Ramos (cell line): Measurements from ENCODE around the gene SLC25A19.
"Not testable (repeated sequence)": the region's sequence is repeated elsewhere in the genome, so short reads cannot be mapped to it uniquely, and the experiment has no call there.

ENCODE experiments used
- in situ Hi-C: fragments of 300-500 bp; cut with MboI; formaldehyde crosslinking; loops from one replicate; pipeline ENCODE4 v1.14.3; 2022; ENCODE audit warnings: low sequenced_read_pairs; ENCODE audit not compliant: unreplicated experiment

The SLC25A19 gene

DNA sequence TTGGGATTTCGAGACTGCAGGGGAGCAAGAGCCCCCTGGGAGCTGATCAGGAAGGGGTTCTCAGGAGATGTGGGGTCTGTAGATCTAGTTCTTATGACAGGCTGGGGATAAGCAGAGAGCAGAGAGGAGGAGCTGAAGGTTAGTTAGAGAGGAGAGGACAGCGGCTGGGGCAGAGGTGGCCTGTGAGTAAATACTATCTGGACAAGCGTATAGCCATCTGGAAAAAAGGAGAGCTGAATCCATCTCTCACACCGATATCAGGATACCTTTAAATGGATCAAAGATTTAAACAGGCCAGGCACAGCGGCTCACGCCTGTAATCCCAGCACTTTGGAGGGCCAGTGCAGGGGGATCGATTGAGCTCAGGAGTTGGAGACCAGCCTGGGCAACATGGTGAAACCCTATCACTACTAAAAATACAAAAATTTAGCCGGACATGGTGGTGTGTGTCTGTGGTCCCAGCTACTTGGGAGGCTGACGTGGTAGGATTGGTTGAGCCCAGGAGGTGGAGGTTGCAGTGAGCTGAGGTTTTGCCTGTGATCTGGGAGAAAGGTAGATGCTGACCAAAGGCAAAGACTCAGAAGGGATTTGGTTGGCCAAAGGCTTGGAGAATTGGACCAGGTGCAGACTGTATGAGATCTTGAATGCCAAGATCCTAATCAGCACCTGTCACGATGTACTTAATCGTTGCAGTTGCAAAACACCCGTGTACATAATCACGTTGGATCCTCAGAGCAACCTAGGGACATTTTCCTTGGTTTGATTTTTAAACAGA, 18.9 kb upstream of the SLC25A19 start:
- in situ Hi-C loops, result no loop called here

DNA sequence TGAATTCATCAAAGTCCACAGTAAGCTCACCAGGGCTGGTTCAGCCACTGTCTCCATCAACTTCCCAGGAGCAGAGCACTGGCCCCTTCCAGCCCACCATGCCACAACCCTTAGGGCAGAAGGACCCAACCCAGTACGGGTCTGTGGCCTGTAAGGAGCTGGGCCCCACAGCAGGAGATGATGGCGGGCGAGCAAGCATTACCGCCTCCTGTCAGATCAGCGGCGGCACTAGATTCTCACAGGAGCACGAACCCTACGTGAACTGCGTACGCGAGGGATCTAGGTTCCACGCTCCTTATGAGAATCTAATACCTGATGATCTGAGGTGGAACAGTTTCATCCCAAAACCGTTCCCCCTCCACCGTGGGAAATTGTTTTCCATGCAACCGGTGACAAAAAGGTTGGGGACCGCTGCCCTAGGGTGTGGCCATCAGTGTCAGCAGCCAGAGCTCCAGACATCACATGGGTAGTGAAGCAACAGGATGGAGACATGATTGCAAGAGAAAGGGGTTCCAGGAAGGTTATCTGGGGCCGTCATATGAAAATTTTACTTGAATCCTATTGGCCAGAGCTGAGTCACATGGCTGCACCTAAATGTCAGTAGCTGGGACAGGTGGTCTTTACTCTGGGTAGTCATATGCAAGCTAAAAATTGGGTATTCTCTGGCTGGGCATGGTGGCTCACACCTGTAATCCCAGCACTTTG, 12.4 kb upstream of the SLC25A19 start:
- in situ Hi-C loops, result no loop called here

DNA sequence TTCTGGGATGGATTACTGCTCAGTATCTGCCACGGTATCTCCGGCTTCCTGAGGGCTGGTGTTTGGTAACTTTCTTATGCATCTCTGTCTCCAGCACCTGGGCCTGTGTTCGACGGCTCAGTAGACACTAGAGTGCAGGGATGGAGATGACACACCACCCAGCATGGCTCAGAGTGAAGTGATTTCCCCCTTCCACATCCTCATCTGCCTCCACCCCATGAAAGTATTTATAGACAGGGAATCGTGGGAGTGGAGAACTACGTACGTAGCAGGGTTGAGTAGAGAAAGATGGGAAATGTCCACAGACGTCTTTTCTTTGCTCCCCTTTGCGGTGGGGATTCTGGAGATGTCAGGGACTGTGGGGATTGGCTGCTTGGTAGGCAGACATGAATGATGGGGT, 11.8 kb upstream of the SLC25A19 start:
- in situ Hi-C loops, result no loop called here

- in situ Hi-C loops, result no loop called here
Measured at GRCh38 chr17:75300280-75300679, 11.0 kb upstream of the SLC25A19 start.

- in situ Hi-C loops, result no loop called here
Measured at GRCh38 chr17:75295201-75296158, 6.2 kb upstream of the SLC25A19 start.

DNA sequence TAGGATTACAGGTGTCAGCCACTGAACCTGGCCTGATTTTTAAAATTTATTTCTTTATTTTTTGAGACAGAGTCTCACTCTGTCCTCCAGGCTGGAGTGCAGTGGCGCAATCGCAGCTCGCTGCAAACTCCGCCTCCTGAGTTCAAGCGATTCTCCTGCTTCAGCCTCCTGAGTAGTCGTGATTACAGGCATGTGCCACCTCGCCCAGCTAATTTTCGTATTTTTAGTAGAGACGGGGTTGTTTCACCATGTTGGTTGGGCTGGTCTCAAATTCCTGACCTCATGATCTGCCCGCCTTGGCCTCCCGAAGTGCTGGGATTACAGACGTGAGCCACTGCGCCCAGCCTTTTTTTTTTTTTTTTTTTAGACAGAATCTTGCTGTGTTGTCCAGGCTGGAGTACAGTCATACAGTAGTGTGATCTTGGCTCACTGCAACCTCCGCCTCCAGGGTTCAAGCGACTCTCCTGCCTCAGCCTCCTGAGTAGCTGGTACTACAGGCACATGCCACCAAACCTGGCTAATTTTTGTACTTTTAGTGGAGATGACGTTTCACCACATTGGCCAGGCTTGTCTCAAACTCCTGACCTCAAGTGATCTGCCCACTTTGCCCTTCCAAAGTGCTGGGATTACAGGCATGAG, 3.7 kb upstream of the SLC25A19 start:
- in situ Hi-C loops, result loop anchor here (5.0 kb wide), 1 partner anchor 119 kb away; no protein-coding TSS in a partner anchor

DNA sequence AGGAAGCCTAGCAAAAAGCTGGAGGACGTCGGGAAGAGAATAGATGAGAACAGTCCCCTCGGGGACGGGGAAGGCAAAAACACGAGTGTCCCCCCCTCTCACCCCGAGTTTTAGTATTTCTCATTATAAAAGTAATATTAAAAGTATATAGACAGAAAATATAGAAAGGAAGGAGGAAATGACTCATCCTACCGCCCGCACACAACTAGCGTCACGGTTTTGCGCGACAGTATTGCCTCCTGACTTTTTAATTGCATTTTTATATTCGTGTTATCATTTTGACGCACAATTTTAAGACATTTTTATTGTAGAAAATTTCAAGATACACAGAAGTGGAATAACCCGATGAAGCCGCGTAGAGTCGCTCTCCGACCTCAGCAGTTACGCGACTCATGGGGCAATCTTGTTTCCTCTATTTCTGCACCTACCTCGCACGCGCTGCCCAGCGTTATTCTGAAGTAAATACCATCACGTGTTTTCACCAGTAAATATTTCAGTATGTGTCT, 652 bp upstream of the SLC25A19 start:
- in situ Hi-C loops, result loop anchor here (5.0 kb wide), 1 partner anchor 122 kb away; no protein-coding TSS in a partner anchor

- in situ Hi-C loops, result no loop called here
Measured at GRCh38 chr17:75288770-75289114, 491 bp downstream of the SLC25A19 start.

DNA sequence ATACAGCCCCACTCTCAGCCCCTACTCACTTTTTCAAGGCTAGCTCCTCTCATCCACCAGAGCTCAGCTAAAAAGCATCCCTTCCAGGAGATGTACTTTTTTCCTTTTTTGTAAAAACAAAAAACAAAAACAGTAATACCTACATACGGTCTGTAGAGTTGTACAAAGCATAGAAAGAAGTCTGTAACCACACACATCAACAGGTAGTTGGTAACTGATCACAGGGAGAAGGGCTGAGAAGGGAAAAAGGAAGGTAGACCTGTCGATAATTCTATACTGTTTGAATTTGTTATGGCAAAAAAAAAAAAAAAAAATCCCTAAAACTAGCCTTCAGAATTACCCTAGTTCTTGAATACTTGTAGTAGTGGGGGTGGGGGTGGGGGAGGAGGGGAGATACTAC, 874 bp downstream of the SLC25A19 start:
- in situ Hi-C loops, result no loop called here

DNA sequence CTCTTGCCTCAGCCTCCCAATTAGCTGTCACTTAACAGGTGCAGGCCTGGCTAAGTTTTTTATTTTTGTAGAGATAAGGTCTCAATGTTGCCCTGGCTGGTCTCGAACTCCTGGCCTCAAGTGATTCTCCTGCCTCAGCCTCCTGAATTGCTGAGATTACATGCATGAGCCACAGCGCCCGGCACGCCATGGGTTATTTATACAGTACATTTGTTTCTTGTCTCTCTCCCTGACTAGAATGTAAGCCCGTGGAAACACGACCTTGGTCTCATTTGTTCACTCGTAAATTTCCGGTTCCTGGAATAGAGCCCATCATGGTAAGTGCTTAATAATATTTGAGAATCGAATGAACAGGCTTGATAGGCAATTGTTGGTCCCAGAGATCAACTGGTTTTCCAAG, 2.0 kb downstream of the SLC25A19 start:
- in situ Hi-C loops, result no loop called here

DNA sequence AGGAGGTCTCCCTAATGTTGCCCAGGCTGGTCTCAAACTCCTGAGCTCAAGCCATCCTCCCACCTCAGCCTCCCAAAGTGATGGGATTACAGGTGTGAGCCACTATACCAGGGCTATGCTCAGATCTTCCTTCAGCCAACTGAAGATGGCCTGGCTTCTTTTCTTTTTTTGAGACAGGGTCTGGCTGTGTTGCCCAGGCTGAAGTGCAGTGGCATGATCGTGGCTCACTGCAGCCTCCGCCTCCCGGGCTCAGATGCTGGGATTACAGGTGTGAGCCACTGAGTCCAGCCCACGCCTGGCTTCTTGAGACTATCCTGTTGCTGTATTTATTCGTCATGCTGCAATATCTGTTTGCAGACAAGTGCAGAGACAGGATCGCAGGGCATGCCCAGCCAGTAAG, 4.1 kb downstream of the SLC25A19 start:
- in situ Hi-C loops, result no loop called here

GRCh38 chr17:75280189-75280588, 9.0 kb downstream of the SLC25A19 start:
- in situ Hi-C loops, result not testable (repeated sequence)

DNA sequence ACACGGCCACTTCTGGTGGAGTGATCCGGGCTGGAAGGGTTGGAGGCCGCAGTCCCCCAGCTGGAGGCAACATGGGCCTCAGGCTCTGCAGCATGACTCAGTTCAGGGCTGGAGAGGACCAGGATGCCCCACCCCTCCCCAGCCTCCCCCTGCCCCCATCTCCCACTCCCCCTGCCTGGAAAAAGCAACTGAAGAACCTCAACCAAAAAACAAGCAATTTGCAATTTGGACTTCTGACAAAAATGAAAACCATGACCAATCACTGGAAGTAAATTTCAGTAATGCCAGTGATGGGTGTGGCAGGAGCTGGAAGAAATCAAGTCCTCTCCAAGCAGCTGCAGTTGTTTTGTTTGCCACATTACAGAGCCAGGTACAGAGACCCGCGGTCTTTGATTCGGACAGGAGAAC, 11.6 kb downstream of the SLC25A19 start:
- in situ Hi-C loops, result no loop called here

GRCh38 chr17:75273977-75274708, 15.1 kb downstream of the SLC25A19 start:
- in situ Hi-C loops, result no loop called here

DNA sequence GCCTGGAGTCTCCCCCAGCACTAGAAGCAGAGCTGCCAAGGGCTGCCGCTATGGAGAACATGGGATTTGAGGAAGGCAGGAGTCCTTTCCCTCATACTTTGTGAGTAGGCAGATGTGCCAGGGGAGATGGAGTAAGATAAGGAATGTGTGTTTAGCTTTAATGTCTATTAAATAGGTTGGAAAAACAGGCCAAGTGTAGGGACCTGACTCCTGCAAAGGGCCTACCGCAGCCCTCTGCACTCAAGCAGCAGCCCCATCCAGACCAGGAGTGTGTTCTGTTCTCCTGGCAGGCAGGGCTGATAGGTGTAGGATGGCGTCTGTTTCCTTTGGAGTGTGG, 16.4 kb downstream of the SLC25A19 start:
- in situ Hi-C loops, result no loop called here

DNA sequence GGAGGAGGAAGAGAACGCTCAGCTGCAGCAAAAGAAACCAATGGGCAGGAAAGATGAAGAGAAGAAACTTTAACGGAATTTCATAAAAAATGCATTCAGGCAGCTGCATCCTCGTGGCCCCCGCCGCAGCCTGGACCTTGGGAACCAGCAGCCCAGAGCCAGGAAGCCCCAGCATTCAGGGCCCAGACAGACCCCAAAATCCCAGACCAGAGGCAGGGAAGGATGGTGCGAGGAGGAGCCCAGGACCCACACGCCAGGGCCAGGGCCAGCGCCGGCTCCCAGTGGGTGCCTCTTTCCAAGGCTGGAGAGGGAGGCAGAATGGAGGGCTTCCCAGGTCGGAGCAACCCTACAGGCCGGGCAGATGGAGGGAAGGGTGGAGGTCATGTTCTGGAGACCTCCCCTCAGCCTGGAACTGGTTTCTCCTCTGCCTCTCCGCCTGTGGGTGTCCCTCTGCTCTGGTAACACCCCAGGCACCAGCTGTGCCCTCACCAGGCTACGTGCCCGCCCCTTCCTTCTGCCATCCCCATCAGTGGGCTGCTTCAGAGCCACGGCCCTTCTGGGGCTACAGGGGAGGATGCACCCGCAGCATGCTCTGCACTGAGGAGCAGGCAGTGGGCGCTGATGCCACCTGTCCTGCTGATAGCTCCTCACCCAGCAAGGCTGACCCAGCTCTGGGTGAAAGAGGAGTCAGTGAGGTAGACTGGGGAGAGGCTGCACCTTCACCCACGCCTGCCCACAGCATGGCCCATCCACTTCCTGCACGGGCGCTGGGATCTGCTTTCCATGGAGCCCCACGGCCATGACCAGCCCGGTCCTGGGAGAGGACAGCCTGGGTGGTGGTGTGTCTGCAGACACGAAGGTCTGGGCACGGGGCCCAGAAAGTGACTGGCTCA, 17.0 kb downstream of the SLC25A19 start:
- in situ Hi-C loops, result no loop called here

DNA sequence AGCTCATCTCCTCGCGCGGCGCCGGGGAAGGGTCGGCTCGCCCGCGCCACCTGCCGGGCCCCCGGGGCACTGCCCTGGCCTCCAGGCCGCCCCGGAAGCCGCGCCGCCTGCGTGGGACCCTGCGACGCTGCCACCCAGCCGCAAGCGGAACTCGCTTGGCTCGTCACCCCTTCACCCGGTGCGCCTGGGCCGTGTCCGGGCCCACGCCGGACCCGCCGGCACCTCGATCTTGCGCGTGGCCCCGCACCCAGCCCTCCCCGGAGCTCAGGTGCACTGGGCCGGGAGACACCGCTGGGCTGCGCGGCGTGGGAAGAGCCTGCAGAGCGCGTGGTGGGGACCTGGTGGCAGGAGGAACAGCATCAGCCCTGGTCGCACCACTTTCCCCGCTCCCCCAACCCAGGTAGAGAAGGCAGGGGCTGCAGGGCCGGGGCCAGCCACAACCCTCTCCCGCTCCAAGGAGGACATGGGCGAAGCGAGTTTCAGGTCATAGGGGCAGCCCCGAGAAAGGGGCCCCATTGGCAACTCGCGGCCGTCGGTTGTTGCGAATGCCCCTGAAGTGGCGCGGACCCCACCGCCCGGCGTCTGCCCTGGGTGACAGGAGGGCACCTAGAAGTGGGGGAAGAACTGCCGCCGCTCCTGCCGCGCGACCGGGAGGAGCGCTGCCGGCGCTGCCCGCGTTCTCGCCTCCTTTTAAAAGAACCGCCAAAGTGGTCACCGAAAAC, 17.8 kb downstream of the SLC25A19 start:
- in situ Hi-C loops, result no loop called here

GRCh38 chr17:75270966-75271232, 18.3 kb downstream of the SLC25A19 start, which contains the start of gene MIF4GD:
MIF4GD (minus strand) TSS chr17:75271231; CDS start chr17:75270195, 1,036 bp downstream.
- in situ Hi-C loops, result no loop called here
